ENCODE results near the gene RAPGEF1.

RAPGEF1 gene

DNA sequence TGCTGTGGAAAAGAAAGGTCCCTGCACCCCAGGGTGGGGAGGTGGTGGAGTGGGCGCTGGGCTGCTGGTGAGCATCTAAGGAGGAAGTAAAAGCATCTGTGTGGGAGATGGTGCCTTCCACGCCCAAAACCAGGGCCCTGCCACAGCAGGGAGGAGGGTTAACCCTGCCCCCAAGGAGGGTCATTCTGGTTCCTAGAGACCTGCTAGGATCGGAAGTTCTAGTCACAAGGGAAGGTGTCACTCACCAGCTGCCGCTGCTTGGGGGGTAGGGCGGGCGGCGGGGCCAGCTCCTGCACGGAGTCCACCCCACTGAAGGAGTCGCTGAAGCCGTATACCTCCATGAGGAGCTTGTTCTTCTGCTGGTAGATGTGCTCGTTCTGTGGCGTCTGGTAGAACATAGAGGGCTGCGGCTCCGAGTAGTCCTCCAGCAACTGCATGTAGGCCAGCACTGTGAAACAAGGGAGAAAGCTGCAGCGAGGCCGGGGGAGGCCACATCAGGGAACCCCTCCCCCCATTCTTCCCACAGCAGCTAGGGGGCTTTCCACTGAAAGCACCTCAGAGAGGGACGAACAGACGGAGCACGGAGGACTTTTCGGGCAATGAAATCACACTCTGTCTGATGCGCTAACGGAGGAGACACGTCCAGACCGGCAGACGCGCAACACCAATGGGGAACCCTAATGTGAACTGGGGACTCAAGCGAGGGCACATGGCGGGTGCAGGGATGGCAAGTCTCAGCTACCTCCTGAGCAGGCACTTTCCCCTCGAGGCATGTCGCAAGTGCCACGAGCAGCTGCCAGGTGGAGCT is 118.1 kb downstream of the RAPGEF1 start:
- no peak for DNase-seq

GRCh38 chr9:131620764-131621520 is 118.9 kb downstream of the RAPGEF1 start:
- no peak for DNase-seq

DNA sequence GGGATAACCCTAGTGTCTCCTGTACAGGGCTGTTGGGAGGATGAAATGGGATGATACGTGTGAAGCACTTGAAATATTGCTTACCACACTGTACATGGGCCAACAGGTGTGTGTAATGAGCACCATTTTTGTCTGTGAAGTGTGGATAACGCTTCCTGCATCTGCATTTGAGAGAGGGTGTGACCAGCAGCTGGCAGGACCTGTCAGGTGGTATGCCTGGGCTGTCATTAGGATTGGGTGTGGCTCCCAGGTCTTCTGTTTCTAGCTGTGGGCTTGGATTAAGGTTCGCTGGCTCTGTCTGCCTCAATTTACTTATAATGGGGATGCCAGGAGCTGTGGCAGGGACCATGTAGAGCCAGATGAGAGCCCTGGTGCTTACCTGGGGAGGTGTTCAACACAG is 120.2 kb downstream of the RAPGEF1 start:
- no peak for DNase-seq

GRCh38 chr9:131618785-131619184 is 121.1 kb downstream of the RAPGEF1 start:
- no peak for DNase-seq

DNA sequence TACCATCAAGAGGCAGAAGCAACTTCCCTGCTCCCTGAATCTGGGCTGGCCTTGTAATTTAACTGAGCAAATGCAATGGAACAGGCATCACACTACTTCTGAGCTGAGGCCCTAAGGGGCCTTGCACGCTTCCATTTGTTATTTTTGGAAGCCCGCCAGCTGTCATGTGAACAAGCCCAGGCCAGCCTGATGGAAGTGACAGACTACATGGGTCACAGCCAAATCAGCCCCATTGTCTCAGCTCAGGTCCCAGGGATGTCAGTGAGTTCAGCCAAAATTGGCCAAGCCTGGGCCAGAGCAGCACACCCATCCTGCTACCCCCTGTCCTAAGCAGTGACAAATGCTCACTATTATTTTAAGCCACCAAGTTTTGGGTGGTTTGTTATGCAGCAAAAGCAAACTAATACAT is 121.8 kb downstream of the RAPGEF1 start:
- DNase-seq: no peak

DNA sequence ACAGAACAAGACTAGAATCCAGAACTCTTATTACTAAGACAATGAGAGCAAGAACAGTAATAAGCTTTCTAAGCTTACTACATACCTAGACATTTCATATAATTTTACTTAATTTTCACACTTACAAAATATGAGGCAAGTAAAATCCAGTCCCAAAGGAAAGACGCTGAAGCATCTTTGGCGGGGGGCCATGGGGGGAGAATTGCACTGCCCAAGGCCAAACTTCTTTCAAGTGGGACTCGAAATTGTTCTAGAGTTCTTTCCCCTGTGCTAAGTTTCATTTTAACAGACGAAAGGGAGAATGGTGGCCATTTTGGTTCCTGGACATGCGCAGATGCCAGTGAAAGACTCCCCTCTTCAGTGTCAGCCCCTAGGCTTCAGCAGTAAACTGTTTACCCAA is 122.3 kb downstream of the RAPGEF1 start:
- no peak for DNase-seq

DNA sequence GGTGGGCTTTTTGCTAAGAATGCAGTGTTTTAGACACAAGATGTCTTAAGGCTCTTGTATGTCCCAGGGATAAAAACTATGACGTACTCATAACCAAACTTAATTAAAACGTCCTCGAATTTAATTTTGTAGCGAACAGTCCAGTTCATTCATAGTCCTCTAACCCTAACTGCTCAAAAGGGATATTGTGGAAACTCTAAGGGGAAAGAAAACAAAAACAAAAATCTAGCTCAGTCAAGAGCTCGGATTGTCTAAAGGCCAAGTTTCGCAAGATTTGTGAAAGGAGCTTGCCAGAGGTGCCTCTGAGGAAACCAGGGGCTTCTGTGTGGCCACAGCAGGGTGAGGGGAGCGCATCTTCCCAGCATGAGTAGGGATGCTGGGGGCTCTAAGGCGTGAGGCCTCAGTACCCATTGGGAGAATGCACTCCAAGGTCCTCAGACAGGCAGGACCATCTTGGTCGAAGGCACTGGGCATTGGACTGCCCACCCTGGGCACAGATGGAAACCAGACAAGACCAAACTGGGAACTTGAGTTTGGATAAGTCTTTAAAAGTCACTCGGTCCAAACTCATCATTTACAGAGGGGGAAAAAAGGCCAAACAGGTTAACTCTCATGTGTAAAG is 122.8 kb downstream of the RAPGEF1 start:
- DNase-seq: no peak

GRCh38 chr9:131614340-131614915 is 125.4 kb downstream of the RAPGEF1 start:
- DNase-seq: no peak

DNA sequence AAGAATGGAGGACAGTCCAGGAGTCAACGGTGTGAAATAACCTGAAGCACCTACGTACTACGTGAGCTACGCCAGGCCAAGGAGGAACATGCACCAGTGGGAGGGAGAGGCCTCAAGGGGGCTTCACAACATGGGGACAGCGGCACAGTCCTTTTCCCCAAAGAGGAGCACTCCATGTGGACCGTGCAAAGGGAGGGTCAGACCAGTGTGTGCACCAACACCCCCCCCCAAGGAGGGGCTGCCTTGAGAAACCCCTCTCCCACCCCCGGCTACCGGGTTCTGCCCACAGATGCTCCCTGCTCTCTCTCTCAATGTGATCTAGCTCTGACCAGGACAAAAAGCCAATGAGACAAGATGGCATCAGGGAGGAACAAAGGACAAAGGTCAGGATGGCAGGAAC is 126.0 kb downstream of the RAPGEF1 start:
- DNase-seq: no peak

GRCh38 chr9:131612851-131613250 is 127.0 kb downstream of the RAPGEF1 start:
- no peak for DNase-seq

DNA sequence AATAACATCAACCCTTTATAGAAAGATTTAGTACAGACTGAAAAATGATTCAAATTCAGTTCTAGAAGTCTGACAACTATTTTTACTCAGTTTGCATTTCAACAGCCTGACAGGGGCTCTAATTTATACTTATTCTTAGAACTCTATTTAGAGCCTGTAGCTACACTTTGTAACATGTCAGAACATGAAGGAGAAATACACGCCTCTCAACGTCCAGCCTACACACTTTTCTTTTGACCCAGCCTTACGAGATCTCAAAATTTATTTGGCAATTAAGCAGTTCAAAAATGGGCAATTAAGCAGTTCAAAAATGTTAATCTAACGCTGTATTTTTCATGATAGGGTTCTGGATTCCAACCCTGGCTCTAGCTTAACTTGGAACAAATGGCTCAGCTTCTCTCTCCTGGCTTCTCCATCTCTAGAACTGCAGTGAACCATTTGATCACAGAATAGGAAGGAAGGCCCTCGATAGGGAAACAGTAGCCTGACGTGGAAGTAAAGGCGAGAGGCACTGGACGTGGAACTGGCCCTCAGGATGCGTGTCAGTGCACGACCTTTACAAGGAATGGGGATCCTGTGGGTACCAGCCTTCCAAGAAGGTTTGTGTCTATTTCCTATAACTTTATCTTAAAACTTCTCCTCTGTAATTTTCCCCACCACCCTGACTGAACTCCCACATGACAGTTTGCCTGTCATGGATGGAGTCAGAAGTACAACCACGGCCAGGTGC is 128.1 kb downstream of the RAPGEF1 start:
- DNase-seq: no peak

DNA sequence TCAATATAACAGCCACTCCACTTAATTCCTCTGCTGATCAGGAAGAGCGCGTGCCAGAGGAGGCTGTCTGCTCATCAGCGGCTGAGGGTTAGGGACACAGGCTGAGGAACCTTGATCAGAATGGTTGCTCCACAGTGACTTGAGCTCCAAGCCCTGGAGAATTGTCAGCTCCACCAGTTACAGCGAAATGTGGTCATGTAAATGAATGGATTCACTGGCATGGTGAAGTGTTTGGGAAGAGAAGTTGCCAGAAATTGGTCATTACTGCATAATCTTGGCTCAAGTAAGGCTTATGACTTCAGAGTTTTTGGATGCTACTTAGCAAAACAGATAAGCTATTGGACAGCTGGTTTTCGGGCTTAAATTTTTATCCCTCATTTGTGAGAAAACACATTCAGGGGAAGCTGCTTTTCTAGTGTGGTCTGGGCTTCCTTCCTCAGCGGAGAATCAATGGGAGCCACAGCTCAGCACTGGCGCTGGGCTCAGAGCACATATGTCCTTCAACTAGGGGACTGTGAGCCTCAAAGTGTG is 129.6 kb downstream of the RAPGEF1 start:
- no peak for DNase-seq

- no peak for DNase-seq
These were observed 130.6 kb downstream of the RAPGEF1 start for GRCh38 chr9:131609099-131609830.

DNA sequence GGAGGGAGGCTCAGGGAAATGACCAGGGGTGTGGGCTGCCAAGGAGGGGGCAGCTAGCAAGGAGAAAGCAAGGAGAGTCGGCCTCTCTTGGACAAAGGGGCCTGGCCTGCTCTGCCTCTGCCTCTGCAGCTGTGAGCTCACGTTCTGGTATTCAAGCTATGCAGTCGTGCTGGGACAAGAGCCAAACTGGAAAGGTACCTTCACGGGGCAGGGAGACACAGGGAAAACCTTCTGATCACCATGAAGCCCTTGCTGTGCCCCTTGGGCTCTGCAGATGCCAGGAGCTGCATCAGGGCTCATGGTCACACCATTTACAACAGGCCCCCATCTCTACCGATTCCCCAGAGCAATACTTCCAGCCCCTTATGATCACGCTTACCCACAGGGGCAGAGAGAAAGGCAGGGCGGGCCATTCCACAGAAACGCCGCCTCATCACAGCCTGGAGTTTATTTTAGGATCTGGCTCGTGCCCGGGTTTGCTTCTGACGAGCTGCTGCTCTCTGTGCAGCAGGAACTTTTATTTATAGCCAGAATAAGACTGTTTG is 131.3 kb downstream of the RAPGEF1 start:
- DNase-seq: no peak

DNA sequence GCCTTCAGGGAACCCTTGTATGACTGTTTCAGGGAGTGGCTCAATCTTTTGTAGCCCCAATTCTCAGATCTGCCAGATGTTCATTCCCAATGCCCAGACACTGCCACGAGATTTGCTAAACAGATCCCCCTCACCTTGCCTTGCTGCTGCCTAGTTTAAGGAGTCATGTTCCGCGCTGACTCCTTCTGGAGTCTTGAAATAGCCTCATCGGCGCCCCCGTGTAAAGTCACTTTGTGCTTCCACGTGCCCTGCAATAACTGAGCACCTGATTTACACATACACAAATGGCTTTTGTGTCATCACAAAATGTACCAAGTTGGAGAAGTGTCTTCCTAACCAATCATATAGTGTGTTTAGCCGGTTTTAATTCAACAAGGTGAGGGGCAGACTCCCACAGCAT is 132.3 kb downstream of the RAPGEF1 start:
- DNase-seq: no peak

DNA sequence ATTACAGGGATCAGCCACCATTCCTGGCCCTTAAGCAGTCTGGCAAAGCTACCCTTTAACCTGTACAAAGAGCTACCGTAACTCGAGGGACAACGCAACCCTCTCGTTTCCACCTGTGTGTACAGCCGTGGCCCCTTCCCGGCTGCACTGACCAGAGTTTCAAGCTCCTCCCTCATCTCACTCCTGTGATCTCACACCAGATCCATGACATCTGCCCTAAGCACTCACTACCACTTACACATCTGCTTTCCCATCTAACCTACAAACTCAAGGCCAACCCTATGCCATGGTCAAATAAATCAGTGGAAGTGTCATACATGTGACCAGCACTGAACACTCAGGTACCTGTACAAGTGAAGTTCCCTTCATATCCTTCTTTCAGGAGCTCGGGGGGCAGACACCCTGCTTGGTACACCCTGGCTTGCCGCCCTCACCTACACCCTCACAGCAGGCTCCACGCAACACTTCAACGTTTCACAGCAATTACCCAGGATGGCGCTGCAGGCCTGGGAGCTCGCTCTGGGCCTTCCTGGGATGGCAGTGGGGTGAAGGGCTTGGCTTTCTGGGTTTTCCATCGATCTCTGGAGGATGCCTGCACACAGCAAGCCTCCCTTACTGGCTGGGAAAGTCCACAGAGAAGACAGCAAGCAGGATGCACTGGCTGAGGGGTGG is 132.8 kb downstream of the RAPGEF1 start:
- no peak for DNase-seq

DNA sequence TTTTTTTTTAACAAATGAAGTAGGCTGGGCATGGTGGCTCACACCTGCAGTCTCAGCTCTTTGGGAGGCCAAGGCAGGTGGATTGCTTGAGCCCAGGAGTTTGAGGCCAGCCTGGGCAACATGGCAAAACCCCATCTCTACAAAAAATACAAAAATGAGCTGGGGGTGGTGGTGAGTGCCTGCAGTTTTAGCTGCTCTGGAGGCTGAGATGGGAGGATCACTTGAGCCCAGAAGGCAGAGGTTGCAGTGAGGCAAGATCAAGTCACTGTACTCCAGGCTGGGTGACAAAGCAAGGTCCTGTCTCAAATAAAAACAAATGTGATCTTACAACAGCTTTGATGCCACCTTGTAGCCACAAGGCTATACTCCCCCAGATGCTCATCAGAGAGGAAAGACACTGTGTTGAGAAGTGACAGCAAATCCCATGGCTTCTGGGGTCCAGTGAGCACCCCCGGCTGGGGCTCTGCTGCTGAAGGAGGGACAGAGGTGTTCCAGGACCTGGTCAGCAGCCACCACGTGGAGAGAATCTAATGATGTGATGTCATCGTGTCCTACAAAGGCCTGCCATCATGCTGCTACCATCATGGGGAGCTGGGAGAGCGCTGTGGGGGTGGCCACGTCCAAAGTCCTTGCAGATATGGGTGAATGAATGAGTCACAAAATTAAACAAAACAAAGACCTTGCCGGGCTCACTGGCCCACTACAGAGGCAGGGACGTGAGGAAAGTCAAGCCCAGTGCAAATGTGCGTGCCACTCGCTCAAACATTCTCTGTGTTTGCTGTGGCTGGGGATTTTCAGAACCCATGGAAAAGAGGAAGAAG is 133.9 kb downstream of the RAPGEF1 start:
- DNase-seq: no peak

DNA sequence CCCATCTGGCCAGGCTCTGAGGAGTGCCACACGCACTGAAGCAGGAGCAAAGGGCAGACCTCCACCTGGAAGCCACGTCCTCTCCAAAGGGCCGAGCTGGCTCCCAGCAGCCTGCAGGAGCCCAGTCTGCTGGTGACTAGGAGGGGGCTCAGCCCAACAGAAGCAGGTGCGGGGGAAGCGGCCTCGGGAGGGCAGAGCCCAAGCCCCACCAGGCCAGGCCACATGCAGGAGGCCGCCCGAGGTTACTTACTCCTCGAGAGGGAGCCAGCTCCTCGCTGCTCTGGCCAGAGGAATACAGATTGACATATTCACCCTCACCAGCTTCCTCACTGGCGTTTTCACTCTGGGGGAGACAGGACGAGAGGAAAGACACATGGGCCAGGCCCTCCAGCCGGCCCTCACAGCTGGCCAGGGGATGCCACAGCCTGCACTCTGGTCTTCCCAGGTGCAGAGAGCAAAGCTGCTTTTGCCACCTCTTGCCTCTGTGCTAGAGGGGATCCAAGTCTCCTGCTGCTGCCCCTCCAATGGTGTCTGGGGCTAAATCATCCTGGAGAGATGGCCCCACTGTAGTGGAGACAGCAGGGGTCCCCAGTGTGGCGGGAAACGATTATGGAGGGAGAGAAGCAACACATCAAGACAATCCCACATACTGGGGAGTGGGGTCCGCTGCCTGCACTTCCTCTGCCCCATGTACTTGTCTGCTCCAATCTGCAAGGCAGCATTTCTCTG is 136.0 kb downstream of the RAPGEF1 start:
- DNase-seq: no peak

- DNase-seq: no peak
These were observed 136.7 kb downstream of the RAPGEF1 start for GRCh38 chr9:131603199-131603598.

Measured in NCI-H187 treated with DMSO at 0.1 percent for 48 hours (cell line).